GM13976 (cell line): ENCODE measurements around the gene RAMP3.

ENCODE experiments used
- DNase-seq: peaks from one replicate; pipeline ENCODE4 v3.0.0; 2012; ENCODE audit warnings: low spot score
- in situ Hi-C: fragments of 300-500 bp; cut with MboI; formaldehyde crosslinking; loops from one replicate; pipeline ENCODE4 v1.12.0; 2022; ENCODE audit warnings: low sequenced_read_pairs, mixed read lengths, inconsistent platforms; ENCODE audit not compliant: unreplicated experiment
- TF ChIP-seq, protein P1 (sequence below): IDR thresholded peaks from 2 replicates; pipeline ENCODE4 v1.5.1; 2012; ENCODE audit warnings: borderline replicate concordance, mild to moderate bottlenecking; ENCODE audit not compliant: insufficient read depth; ENCODE audit errors: extremely low read depth, missing control alignments, control extremely low read depth

RAMP3 gene

DNA sequence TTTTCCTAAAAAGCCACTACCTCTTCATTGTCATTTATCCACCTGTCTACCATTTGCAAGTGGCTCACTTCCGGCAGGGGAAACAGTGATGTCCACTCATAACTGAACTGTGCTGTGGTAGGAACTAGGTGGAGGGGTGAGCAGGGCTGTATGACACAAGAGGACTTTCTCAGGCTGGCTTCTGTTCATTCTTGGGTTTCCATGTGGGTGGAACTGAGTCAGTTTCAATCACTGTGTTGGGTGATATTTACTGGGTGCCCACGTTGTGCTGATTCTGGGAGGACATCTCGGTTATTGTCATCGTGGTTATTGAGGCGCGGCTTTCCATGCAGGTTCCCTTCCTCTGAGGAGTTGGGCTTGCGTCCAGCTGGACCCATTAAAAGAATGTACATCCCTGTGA, 38.8 kb downstream of the RAMP3 start:
- TF ChIP-seq, protein P1, sequence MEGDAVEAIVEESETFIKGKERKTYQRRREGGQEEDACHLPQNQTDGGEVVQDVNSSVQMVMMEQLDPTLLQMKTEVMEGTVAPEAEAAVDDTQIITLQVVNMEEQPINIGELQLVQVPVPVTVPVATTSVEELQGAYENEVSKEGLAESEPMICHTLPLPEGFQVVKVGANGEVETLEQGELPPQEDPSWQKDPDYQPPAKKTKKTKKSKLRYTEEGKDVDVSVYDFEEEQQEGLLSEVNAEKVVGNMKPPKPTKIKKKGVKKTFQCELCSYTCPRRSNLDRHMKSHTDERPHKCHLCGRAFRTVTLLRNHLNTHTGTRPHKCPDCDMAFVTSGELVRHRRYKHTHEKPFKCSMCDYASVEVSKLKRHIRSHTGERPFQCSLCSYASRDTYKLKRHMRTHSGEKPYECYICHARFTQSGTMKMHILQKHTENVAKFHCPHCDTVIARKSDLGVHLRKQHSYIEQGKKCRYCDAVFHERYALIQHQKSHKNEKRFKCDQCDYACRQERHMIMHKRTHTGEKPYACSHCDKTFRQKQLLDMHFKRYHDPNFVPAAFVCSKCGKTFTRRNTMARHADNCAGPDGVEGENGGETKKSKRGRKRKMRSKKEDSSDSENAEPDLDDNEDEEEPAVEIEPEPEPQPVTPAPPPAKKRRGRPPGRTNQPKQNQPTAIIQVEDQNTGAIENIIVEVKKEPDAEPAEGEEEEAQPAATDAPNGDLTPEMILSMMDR, result no peak
- no peak for DNase-seq
- in situ Hi-C loops, result no loop called here

DNA sequence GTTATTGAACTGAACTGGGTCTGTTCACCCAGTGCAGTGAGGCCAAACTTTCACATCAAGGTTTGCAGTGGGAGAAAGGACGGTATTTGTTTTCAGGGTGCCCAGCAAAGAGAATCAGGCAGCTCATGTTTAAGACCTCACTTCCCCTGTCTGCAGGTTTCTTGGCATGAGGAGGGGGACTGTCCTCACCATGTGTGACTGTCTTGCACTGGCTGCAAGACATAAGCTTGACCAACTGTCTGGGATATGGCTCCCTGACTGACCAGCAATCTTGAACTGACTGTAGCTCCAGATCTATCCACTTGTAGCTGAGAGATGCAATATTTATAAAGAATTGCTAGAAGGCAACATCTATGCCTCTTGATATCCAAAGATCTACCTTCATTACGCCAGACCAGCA, 39.9 kb downstream of the RAMP3 start:
- TF ChIP-seq, protein P1, result no peak
- in situ Hi-C loops, result no loop called here
- no peak for DNase-seq

DNA sequence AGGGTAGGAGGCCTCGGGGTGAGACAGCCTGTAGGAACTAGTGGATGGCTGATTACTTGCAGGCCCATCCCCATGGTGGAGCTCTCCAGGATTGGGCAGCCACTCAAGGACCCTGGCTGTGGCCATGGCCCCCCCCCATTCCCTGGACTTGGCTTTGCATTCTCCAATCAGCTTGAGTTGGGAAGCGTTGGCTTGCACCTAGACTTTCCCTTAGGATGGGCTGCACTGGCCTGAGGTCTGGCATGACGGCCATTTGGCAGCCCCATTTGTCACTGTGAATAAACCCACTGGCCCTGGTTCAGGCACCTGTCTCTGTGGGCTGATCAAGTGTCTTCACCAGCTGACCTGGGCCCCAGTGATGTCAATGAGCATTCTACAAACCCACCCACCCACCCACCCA, 41.4 kb downstream of the RAMP3 start:
- in situ Hi-C loops, result no loop called here
- no peak for DNase-seq
- TF ChIP-seq, protein P1, result no peak

DNA sequence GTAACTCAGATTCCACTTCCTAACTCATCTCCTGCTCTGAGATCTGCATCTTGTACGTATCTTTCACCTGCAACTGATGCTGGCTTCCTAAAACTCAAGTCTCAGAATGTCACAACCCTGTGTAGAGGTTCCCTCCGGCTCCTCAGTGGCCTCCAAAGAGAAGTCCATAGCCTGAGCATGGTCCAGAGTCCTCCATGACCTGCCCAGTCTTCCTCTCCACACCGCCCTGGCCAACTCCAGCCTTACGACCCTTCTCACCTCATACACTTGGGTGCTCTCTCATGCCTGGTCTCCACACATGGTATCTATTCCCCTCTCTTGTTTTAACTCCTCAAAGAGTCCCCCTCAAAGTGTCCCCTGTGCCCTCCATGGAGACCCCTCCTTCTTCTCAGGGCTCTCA, 41.9 kb downstream of the RAMP3 start:
- in situ Hi-C loops, result no loop called here
- DNase-seq, result no peak
- TF ChIP-seq, protein P1, result no peak

DNA sequence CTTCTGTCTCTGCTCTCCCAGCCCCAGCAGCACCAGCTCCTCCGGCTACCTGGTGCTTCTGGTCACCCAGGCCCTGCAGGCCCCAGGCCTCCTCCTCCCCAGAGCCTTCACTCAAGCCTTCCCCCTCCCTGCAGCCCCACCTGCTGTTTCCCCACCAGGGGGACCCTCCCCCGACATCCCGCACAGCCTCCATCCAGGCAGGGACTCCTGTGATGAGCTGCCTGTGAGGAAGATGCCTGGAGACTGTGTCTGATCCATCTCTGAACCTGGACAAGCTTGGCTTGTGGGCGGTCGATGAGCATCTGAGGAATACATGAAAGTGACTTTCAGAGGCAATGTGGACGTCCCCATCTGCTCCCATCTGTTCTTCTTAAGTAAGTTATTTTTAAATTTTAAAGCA, 45.0 kb downstream of the RAMP3 start:
- DNase-seq, result no peak
- in situ Hi-C loops, result no loop called here
- TF ChIP-seq, protein P1, result no peak

DNA sequence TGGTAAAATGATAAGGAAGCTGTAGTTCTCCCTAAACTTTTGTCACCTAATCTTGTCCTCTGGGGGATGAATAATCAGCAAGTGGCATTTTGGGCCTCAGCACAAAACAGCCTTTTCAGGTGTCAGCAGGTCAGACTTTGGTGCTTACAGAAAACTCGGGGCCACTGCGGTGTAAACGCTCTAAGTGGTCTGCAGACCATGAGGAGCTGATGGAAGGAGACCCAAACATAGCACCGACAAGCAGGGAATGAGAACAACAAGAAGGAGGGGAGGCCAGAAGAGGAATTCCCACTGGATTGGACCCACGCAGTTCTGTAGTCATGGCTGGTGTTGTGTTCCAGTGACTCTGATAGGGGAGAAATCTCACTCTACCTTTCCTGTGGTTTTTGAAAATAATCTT, 45.4 kb downstream of the RAMP3 start:
- no peak for DNase-seq
- in situ Hi-C loops, result no loop called here
- TF ChIP-seq, protein P1, result no peak

DNA sequence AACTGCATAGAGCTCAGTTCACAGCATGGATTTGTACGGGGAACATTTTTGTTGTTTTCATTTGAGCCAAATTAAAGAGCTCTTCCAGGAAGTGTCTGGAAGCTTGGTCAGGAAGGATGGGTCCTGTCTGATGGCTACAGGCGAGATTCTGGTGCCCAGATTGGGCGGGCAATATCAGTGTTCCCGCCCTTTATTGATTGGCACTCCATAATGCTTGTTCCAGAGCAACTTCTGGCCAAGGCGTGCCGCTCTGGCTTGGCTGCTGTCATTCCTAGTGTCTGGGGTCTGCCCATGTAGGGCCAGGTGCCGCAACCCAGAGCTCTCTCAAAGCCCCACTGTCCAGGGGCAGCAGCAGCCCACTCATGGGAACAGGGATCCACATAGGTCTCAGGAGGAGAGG, 45.9 kb downstream of the RAMP3 start:
- TF ChIP-seq, protein P1, result no peak
- in situ Hi-C loops, result no loop called here
- DNase-seq, result no peak
